Neural progenitor cell (in vitro differentiated cells): Measurements from ENCODE around the gene PTTG1IP2. TPM values are rescaled to one million over a fixed set of nuclear protein-coding genes. Genes with fewer than 3 reads are reported as not detected.

ENCODE experiments used
- DNase-seq: peaks from one replicate; pipeline ENCODE4 v3.0.0-alpha.2; 2016; ENCODE audit warnings: low spot score
- H2AFZ ChIP-seq: fragments of 200-600 bp; sonication (generic); replicated peaks from 2 replicates; pipeline ENCODE4 v1.6.1; 2016; ENCODE audit warnings: antibody characterized with exemption
- H3F3A ChIP-seq: fragments of 200-600 bp; sonication (generic); 2 replicates; pipeline ENCODE4 v1.6.1; 2016; ENCODE audit warnings: antibody characterized with exemption, low read depth
- H3K27ac ChIP-seq: fragments of 200-600 bp; sonication (generic); 2 replicates; pipeline ENCODE4 v1.5.1; 2016; ENCODE audit warnings: mild to moderate bottlenecking
- H3K27me3 ChIP-seq: fragments of 200-600 bp; sonication (generic); 2 replicates; pipeline ENCODE4 v1.6.1; 2016; ENCODE audit warnings: mild to moderate bottlenecking, moderate library complexity
- H3K36me3 ChIP-seq: fragments of 200-600 bp; sonication (generic); 2 replicates; pipeline ENCODE4 v1.5.1; 2016
- H3K4me1 ChIP-seq: fragments of 200-600 bp; sonication (generic); 2 replicates; pipeline ENCODE4 v1.6.1; 2016; ENCODE audit warnings: mixed run types
- H3K4me2 ChIP-seq: fragments of 200-600 bp; sonication (generic); 2 replicates; pipeline ENCODE4 v1.6.1; 2016
- H3K4me3 ChIP-seq: fragments of 200-600 bp; sonication (generic); 2 replicates; pipeline ENCODE4 v1.5.1; 2016
- H3K79me2 ChIP-seq: fragments of 200-600 bp; sonication (generic); 2 replicates; pipeline ENCODE4 v1.6.1; 2016; ENCODE audit warnings: low read depth
- H3K9ac ChIP-seq: fragments of 200-600 bp; sonication (generic); 2 replicates; pipeline ENCODE4 v1.6.1; 2016
- H3K9me3 ChIP-seq: fragments of 200-600 bp; sonication (generic); 2 replicates; pipeline ENCODE4 v1.5.1; 2016; ENCODE audit warnings: low read depth
- H4K20me1 ChIP-seq: fragments of 200-600 bp; sonication (generic); 2 replicates; pipeline ENCODE4 v1.6.1; 2016; ENCODE audit warnings: low read depth
- H3K27ac Mint-ChIP-seq: 3 replicates; pipeline ENCODE4 v1.8.0; 2021; ENCODE audit warnings: mixed read lengths
- H3K27me3 Mint-ChIP-seq: 2 replicates; pipeline ENCODE4 v1.8.0; 2022; ENCODE audit warnings: low read depth, mild to moderate bottlenecking, inconsistent platforms, moderate library complexity, mixed read lengths; ENCODE audit not compliant: insufficient read depth
- H3K36me3 Mint-ChIP-seq: 3 replicates; pipeline ENCODE4 v1.8.0; 2021; ENCODE audit warnings: mixed read lengths
- H3K4me1 Mint-ChIP-seq: 3 replicates; pipeline ENCODE4 v1.8.0; 2021; ENCODE audit warnings: mixed read lengths
- H3K4me3 Mint-ChIP-seq: 3 replicates; pipeline ENCODE4 v1.8.0; 2021; ENCODE audit warnings: mild to moderate bottlenecking, moderate library complexity, mixed read lengths
- H3K9me3 Mint-ChIP-seq: 3 replicates; pipeline ENCODE4 v1.8.0; 2020; ENCODE audit warnings: mixed read lengths
- CTCF ChIP-seq: fragments of 200-600 bp; sonication (generic); IDR thresholded peaks from 2 replicates; pipeline ENCODE4 v1.5.1; 2017; ENCODE audit warnings: antibody characterized with exemption, mild to moderate bottlenecking
- EZH2 ChIP-seq: fragments of 200-600 bp; sonication (generic); IDR thresholded peaks from 2 replicates; pipeline ENCODE4 v1.6.1; 2017; ENCODE audit warnings: antibody characterized with exemption, mild to moderate bottlenecking, moderate library complexity
- EZH2phosphoT487 ChIP-seq: fragments of 200-600 bp; sonication (generic); IDR thresholded peaks from 2 replicates; pipeline ENCODE4 v1.6.1; 2017; ENCODE audit warnings: antibody characterized with exemption
- total RNA-seq: library from RNA; depleted of rRNA; stranded (reverse); fragments of >200 nt; gene quantifications from 2 replicates; pipeline ENCODE4 v1.2.3, GENCODE V29; 2015; ENCODE audit warnings: low replicate concordance

Gene PTTG1IP2
- total RNA-seq, 1 donor from 2014 or later = not detected

- Histone ChIP-seq H3K79me2 (no peaks in the 10 kb centered on the region), H3K4me1 (no peaks in the 10 kb centered on the region), H3K27me3 (no peaks in the 10 kb centered on the region), H2AFZ (no peak overlapping the region), H3K27ac (no peak overlapping the region), H3K4me3 (no peak overlapping the region), H4K20me1 (no peaks in the 10 kb centered on the region), H3K9me3 (no peaks in the 10 kb centered on the region), H3K36me3 (no peaks in the 10 kb centered on the region), H3K9ac (no peak overlapping the region), H3K4me2 (no peak overlapping the region), H3F3A (no peaks in the 10 kb centered on the region)
- Mint-ChIP-seq H3K4me1 (no peaks in the 10 kb centered on the region), H3K9me3 (no peaks in the 10 kb centered on the region), H3K36me3 (no peaks in the 10 kb centered on the region), H3K27ac (no peak overlapping the region), H3K27me3 (no peaks in the 10 kb centered on the region), H3K4me3 (no peak overlapping the region)
- no peak for DNase-seq
- TF ChIP-seq EZH2 (no peak), CTCF (no peak), EZH2phosphoT487 (no peak)
Measured at GRCh38 chr7:90560730-90561129, 91.3 kb downstream of the PTTG1IP2 start.

Other genes with a start within 250 kb of the PTTG1IP2 start
- 2.2 and 4.8 TPM in 2 replicates for gene CFAP69, start 224.5 kb upstream of the PTTG1IP2 start, total RNA-seq
- not detected in 2 replicates for gene FAM237B, start 148.3 kb upstream of the PTTG1IP2 start, total RNA-seq
- gene GTPBP10, start 122.9 kb upstream of the PTTG1IP2 start, total RNA-seq = 14.5 and 29.9 TPM in 2 replicates
- 64.9 and 87.3 TPM in 2 replicates for gene CLDN12, start 66.2 kb upstream of the PTTG1IP2 start, total RNA-seq
- gene CDK14, start 126.7 kb downstream of the PTTG1IP2 start, total RNA-seq = 41.9 and 52.3 TPM in 2 replicates